Subcutaneous abdominal adipose tissue (tissue), 5 donors: ENCODE measurements around the gene RERG.

Experiments
- H3K27ac ChIP-seq: one replicate; pipeline ENCODE4 v1.7.0; 2013; ENCODE audit warnings: low read depth, mild to moderate bottlenecking, inconsistent platforms, low read length, moderate library complexity
- H3K27me3 ChIP-seq, 5 donors: one replicate each; pipeline ENCODE4 v1.7.0; 2013; ENCODE audit warnings: low read length in 5 of 5, inconsistent platforms in 1 of 5; ENCODE audit not compliant: control insufficient read depth in 5 of 5, insufficient read depth in 4 of 5
- H3K36me3 ChIP-seq, 5 donors: one replicate each; pipeline ENCODE4 v1.7.0; 2013; ENCODE audit warnings: low read length in 5 of 5; ENCODE audit not compliant: control insufficient read depth in 5 of 5, insufficient read depth in 5 of 5
- H3K4me1 ChIP-seq, 5 donors: one replicate each; pipeline ENCODE4 v1.7.0; 2013; ENCODE audit warnings: low read length in 5 of 5, mild to moderate bottlenecking in 3 of 5, moderate library complexity in 1 of 5; ENCODE audit not compliant: control insufficient read depth in 5 of 5, insufficient read depth in 5 of 5
- H3K4me3 ChIP-seq, 5 donors: one replicate each; pipeline ENCODE4 v1.7.0; 2013; ENCODE audit warnings: low read length in 5 of 5, low read depth in 1 of 5
- H3K9ac ChIP-seq, 5 donors: one replicate each; pipeline ENCODE4 v1.7.0; 2013; ENCODE audit warnings: low read length in 5 of 5, mild to moderate bottlenecking in 4 of 5, moderate library complexity in 3 of 5
- H3K9me3 ChIP-seq, 5 donors: one replicate each; pipeline ENCODE4 v1.7.0; 2013; ENCODE audit warnings: low read length in 5 of 5; ENCODE audit not compliant: control insufficient read depth in 5 of 5
- donor health status: healthy.
- donor health status: healthy.
- donor health status: healthy.
- donor health status: healthy.
- donor health status: healthy.

RERG gene

GRCh38 chr12:15173142-15173541 is 48.1 kb downstream of the RERG start:
- Histone ChIP-seq H3K9me3 (no peaks in the 10 kb centered on the region), H3K27ac (no peak overlapping the region), H3K4me1 (peaks cover 0 to 27% (median 13%) of the 10 kb centered on the region in 5 donors), H3K9ac (no peak overlapping the region), H3K27me3 (no peaks in the 10 kb centered on the region), H3K36me3 (no peaks in the 10 kb centered on the region), H3K4me3 (no peak overlapping the region)

GRCh38 chr12:15172060-15172822 is 49.0 kb downstream of the RERG start:
- no peak overlapping the region for H3K27ac ChIP-seq
- no peak overlapping the region for H3K4me3 ChIP-seq
- peaks cover 0 to 28% (median 13%) of the 10 kb centered on the region in 5 donors for H3K4me1 ChIP-seq
- H3K9me3 ChIP-seq, result no peaks in the 10 kb centered on the region
- no peak overlapping the region for H3K9ac ChIP-seq
- H3K27me3 ChIP-seq, result no peaks in the 10 kb centered on the region
- H3K36me3 ChIP-seq, result no peaks in the 10 kb centered on the region

GRCh38 chr12:15171012-15171655 is 50.1 kb downstream of the RERG start:
- Histone ChIP-seq H3K36me3 (no peaks in the 10 kb centered on the region), H3K27ac (no peak overlapping the region), H3K4me3 (no peak overlapping the region), H3K9ac (no peak overlapping the region), H3K27me3 (no peaks in the 10 kb centered on the region), H3K4me1 (peaks cover 0 to 24% (median 10%) of the 10 kb centered on the region in 5 donors), H3K9me3 (no peaks in the 10 kb centered on the region)

- Histone ChIP-seq H3K27ac (no peak overlapping the region), H3K27me3 (no peaks in the 10 kb centered on the region), H3K4me1 (peaks cover 0 to 34% (median 29%) of the 10 kb centered on the region in 5 donors)
These were observed 53.1 kb downstream of the RERG start for GRCh38 chr12:15168026-15168678.

GRCh38 chr12:15165012-15165659 is 56.1 kb downstream of the RERG start:
- Histone ChIP-seq H3K27me3 (no peaks in the 10 kb centered on the region), H3K9ac (peak overlapping the region in 3 of 5 donors; percentile 10 to 62 (median 35)), H3K4me1 (peaks cover 0 to 34% (median 29%) of the 10 kb centered on the region in 5 donors), H3K36me3 (no peaks in the 10 kb centered on the region), H3K27ac (peak overlapping the region; percentile 47), H3K9me3 (no peaks in the 10 kb centered on the region), H3K4me3 (peak overlapping the region in 1 of 5 donors; percentile 26)

More at GRCh38 chr12:15168026-15168678, 53.1 kb downstream of the RERG start:
- Histone ChIP-seq H3K4me3 (no peak overlapping the region), H3K9ac (no peak overlapping the region), H3K36me3 (no peaks in the 10 kb centered on the region), H3K9me3 (no peaks in the 10 kb centered on the region)

- H3K36me3 ChIP-seq, result no peaks in the 10 kb centered on the region
- no peaks in the 10 kb centered on the region for H3K9me3 ChIP-seq
- peaks cover 0 to 27% (median 26%) of the 10 kb centered on the region in 5 donors for H3K4me1 ChIP-seq
- H3K4me3 ChIP-seq, result no peak overlapping the region
- H3K9ac ChIP-seq, result no peak overlapping the region
- peak overlapping the region; percentile 21 for H3K27ac ChIP-seq
- no peaks in the 10 kb centered on the region for H3K27me3 ChIP-seq
These were observed 57.9 kb downstream of the RERG start for GRCh38 chr12:15163030-15163976.

GRCh38 chr12:15158083-15158482 is 63.1 kb downstream of the RERG start:
- Histone ChIP-seq H3K27ac (no peak overlapping the region), H3K27me3 (no peaks in the 10 kb centered on the region), H3K4me1 (peaks cover 0 to 48% (median 32%) of the 10 kb centered on the region in 5 donors), H3K4me3 (no peak overlapping the region), H3K9ac (no peak overlapping the region), H3K9me3 (no peaks in the 10 kb centered on the region), H3K36me3 (no peaks in the 10 kb centered on the region)

- Histone ChIP-seq H3K9me3 (no peaks in the 10 kb centered on the region), H3K27me3 (no peaks in the 10 kb centered on the region), H3K4me1 (peaks cover 3 to 55% (median 38%) of the 10 kb centered on the region in 5 donors), H3K9ac (no peak overlapping the region), H3K36me3 (no peaks in the 10 kb centered on the region), H3K27ac (peak overlapping the region; percentile 72), H3K4me3 (no peak overlapping the region)
These were observed 63.9 kb downstream of the RERG start for GRCh38 chr12:15157269-15157671.

GRCh38 chr12:15155271-15155670 is 65.9 kb downstream of the RERG start:
- Histone ChIP-seq H3K36me3 (no peaks in the 10 kb centered on the region), H3K9me3 (no peaks in the 10 kb centered on the region), H3K9ac (peak overlapping the region in 1 of 5 donors; percentile 32), H3K4me1 (peaks cover 5 to 75% (median 56%) of the 10 kb centered on the region in 5 donors), H3K27ac (peak overlapping the region; percentile 84), H3K27me3 (no peaks in the 10 kb centered on the region), H3K4me3 (no peak overlapping the region)
